HepG2 (cell line): ENCODE results near the gene IRF2. TPM values are rescaled to one million over a fixed set of nuclear protein-coding genes. Genes with fewer than 3 reads are reported as not detected.

Experiments used
- ATAC-seq: fragments of 200-7000 bp; cut with Tn5 transposase; 3 replicates; pipeline ENCODE4 v1.9.1; 2020; ENCODE audit warnings: mild to moderate bottlenecking, moderate library complexity
- BruUV-seq: library from RNA; stranded (reverse); fragments of 400-500 nt; replicated peaks from 2 replicates; lab custom pipeline; 2021; lab: Mats Ljungman, UMichigan
- CTCF ChIA-PET: fragments of 300-600 bp; formaldehyde crosslinking; extraction: SDS; loops from one replicate; lab custom pipeline; 2021; ENCODE audit warnings: low total read pairs, inconsistent platforms, low intra/inter-chr PET ratio; lab: Yijun Ruan, JAX
- POLR2A ChIA-PET: fragments of 350-600 bp; sonication (Branson Sonifier 250); formaldehyde crosslinking; loops from one replicate; lab custom pipeline; 2020; ENCODE audit warnings: antibody characterized with exemption, inconsistent platforms; lab: Yijun Ruan, JAX
- DNase-seq: peaks from one replicate; pipeline ENCODE4 v3.0.0-alpha.2; 2015; ENCODE audit warnings: low spot score
- FAIRE-seq: peaks from 3 replicates; lab custom pipeline; 2011; peaks lifted over from hg19 to GRCh38; lab: Jason Lieb, UNC
- H2AFZ ChIP-seq: one replicate; pipeline ENCODE4 v1.6.1; 2011; ENCODE audit warnings: low read length, inconsistent platforms
- H3K27ac ChIP-seq: fragments of 300-600 bp; 3 replicates; pipeline ENCODE4 v1.8.0; 2011; ENCODE audit warnings: mixed run types, mild to moderate bottlenecking, mixed read lengths, low read length, inconsistent platforms; ENCODE audit not compliant: insufficient read depth; ENCODE audit errors: extremely low read length
- H3K27me3 ChIP-seq, 2 experiments: fragments of 200-600 bp in 1 of 2; 2 replicates in 1 of 2; 3 replicates in 1 of 2; pipeline versions ENCODE4 v1.6.0 to v1.8.0; 2011; ENCODE audit warnings: low read length in 2 of 2, mild to moderate bottlenecking in 2 of 2, moderate library complexity in 2 of 2, inconsistent platforms in 1 of 2; ENCODE audit not compliant: insufficient read depth in 2 of 2, control insufficient read depth in 1 of 2
- H3K36me3 ChIP-seq, 2 experiments: fragments of 200-600 bp in 1 of 2; replicated peaks in 1 of 2; 2 replicates in 1 of 2; 3 replicates in 1 of 2; pipeline versions ENCODE4 v1.5.1 to v1.8.0; 2011; ENCODE audit warnings: low read length in 2 of 2, inconsistent platforms in 1 of 2; ENCODE audit not compliant: insufficient read depth in 2 of 2, control insufficient read depth in 1 of 2
- H3K4me1 ChIP-seq: 2 replicates; pipeline ENCODE4 v1.5.1; 2012; ENCODE audit warnings: low read length, inconsistent platforms; ENCODE audit not compliant: insufficient read depth
- H3K4me2 ChIP-seq: 2 replicates; pipeline ENCODE4 v1.6.0; 2011; ENCODE audit warnings: low read depth, low read length, inconsistent platforms
- H3K4me3 ChIP-seq, 3 experiments: fragments of 200-600 bp in 1 of 3; sonication (generic), shearing (Covaris generic) in 1 of 3; replicated peaks in 1 of 3; 2 replicates each; pipeline ENCODE4 v1.5.1; 2011 to 2016; ENCODE audit warnings: low read length in 3 of 3, inconsistent platforms in 2 of 3, low read depth in 2 of 3, mild to moderate bottlenecking in 2 of 3, control low read depth in 1 of 3, mixed read lengths in 1 of 3; ENCODE audit not compliant: insufficient read depth in 1 of 3
- H3K79me2 ChIP-seq: one replicate; pipeline ENCODE4 v1.6.1; 2011; ENCODE audit warnings: low read length, inconsistent platforms; ENCODE audit not compliant: insufficient read depth
- H3K9ac ChIP-seq: 2 replicates; pipeline ENCODE4 v1.6.0; 2011; ENCODE audit warnings: mild to moderate bottlenecking, low read depth, low read length, inconsistent platforms; ENCODE audit not compliant: insufficient read depth
- H3K9me3 ChIP-seq: 2 replicates; pipeline ENCODE4 v1.5.1; 2012; ENCODE audit warnings: mild to moderate bottlenecking, low read length
- H4K20me1 ChIP-seq: 2 replicates; pipeline ENCODE4 v1.6.0; 2011; ENCODE audit warnings: inconsistent platforms, mild to moderate bottlenecking, low read length, moderate library complexity; ENCODE audit not compliant: insufficient read depth
- ELF4 ChIP-seq: sonication (generic); formaldehyde crosslinking; IDR thresholded peaks from 2 replicates; pipeline ENCODE4 v1.5.0; 2020; ENCODE audit warnings: missing genetic modification reagents, mild to moderate bottlenecking, moderate library complexity, borderline replicate concordance
- SNAPC4 ChIP-seq: sonication (generic); formaldehyde crosslinking; IDR thresholded peaks from 2 replicates; pipeline ENCODE4 v1.4.0; 2020; ENCODE audit warnings: mild to moderate bottlenecking, missing genetic modification reagents
- U2AF1 ChIP-seq: fragments of 200-400 bp; formaldehyde crosslinking; optimal IDR thresholded peaks from 2 replicates; pipeline ENCODE3; 2017; ENCODE audit warnings: mild to moderate bottlenecking, low read depth, low read length
- YEATS2 ChIP-seq: sonication (generic); formaldehyde crosslinking; IDR thresholded peaks from 2 replicates; pipeline ENCODE4 v1.4.0; 2020; ENCODE audit warnings: missing genetic modification reagents, borderline replicate concordance
- ZBED4 ChIP-seq: sonication (generic); formaldehyde crosslinking; IDR thresholded peaks from 2 replicates; pipeline ENCODE4 v1.4.0; 2020; ENCODE audit warnings: missing genetic modification reagents, borderline replicate concordance
- ZFP1 ChIP-seq: IDR thresholded peaks from 2 replicates; pipeline ENCODE4 v1.6.1; 2016
- ZNF12 ChIP-seq: sonication (generic); formaldehyde crosslinking; IDR thresholded peaks from 2 replicates; pipeline ENCODE4 v1.5.0; 2020; ENCODE audit warnings: missing genetic modification reagents
- ZNF3 ChIP-seq: IDR thresholded peaks from 2 replicates; pipeline ENCODE4 v1.7.0; 2017; ENCODE audit warnings: inconsistent platforms
- ZNF766 ChIP-seq: sonication (generic); formaldehyde crosslinking; IDR thresholded peaks from 2 replicates; pipeline ENCODE4 v1.5.0; 2020; ENCODE audit warnings: missing genetic modification reagents, borderline replicate concordance
- WGBS: methylation state at CpG from one replicate; pipeline ENCODE4 v1.1.6; 2017; ENCODE audit warnings: low lambda C conversion rate; 5-methylcytosine and 5-hydroxymethylcytosine counted together
- in situ Hi-C: cut with HindIII; loops from 2 replicates; pipeline ENCODE4 v1.10.0; 2017; ENCODE audit warnings: low pct_unique_long_range_greater_than_20kb; ENCODE audit not compliant: extremely low pct_ligation_motif_present
- intact Hi-C: fragments of 100-400 bp; cut with micrococcal nuclease; formaldehyde crosslinking; loops from one replicate; pipeline ENCODE4 v1.10.0; 2022; ENCODE audit not compliant: unreplicated experiment
- polyA plus RNA-seq, 8 experiments: library from polyadenylated mRNA; depleted of rRNA in 3 of 8; stranded (reverse) in 7 of 8; unstranded in 1 of 8; fragments of >200 nt; fragmentation: Illumina TruSeq in 4 of 8; extraction: Trizol in 4 of 8; gene quantifications; 2 replicates each; pipeline versions ENCODE4 v1.2.1 to v1.2.3, GENCODE V29; 2011 to 2016; ENCODE audit warnings: low read depth in 4 of 8, missing spikeins in 1 of 8, mixed read lengths in 1 of 8; ENCODE audit not compliant: insufficient read depth in 1 of 8
- total RNA-seq, 5 experiments: library from RNA; depleted of rRNA; stranded (reverse); fragments of >200 nt; fragmentation: Illumina TruSeq; extraction: Trizol; gene quantifications; 2 replicates each; pipeline ENCODE4 v1.2.3, GENCODE V29; 2016; ENCODE audit warnings: low read depth in 1 of 5

The IRF2 gene
- total and polyA plus RNA-seq, 2 of the 13 experiments (the other 11 are each of a cell fraction or from before 2014, with no cell fraction given) = 15.5 to 28.8 TPM

GRCh38 chr4:184368731-184369130 lies 105.6 kb downstream of the IRF2 start:
- Histone ChIP-seq H2AFZ (no peak overlapping the region), H3K9ac (no peak overlapping the region), H3K79me2 (no peaks in the 10 kb centered on the region), H3K36me3 (no peaks in the 10 kb centered on the region), H3K9me3 (no peaks in the 10 kb centered on the region), H3K27ac (no peak overlapping the region), H3K27me3 (no peaks in the 10 kb centered on the region), H3K4me3 (no peak overlapping the region), H3K4me1 (peaks cover 35% of the 10 kb centered on the region), H4K20me1 (no peaks in the 10 kb centered on the region), H3K4me2 (no peak overlapping the region)
- POLR2A ChIA-PET = no interaction called here
- DNase-seq (no peak), ATAC-seq (no peak), FAIRE-seq (no peak)
- no peak for TF ChIP-seq ZNF766 (CRISPR knock-in tag)
- peak; percentile 90; the same call in 1 of the 2 replicates for TF ChIP-seq ZNF3 (CRISPR knock-in tag)
- BruUV-seq = no TSS peak
- intact Hi-C loops = no loop called here
- CTCF ChIA-PET = no interaction called here
- in situ Hi-C loops = no loop called here

GRCh38 chr4:184368290-184368689 lies 106.1 kb downstream of the IRF2 start:
- TF ChIP-seq ZNF12 (peak; percentile 70; the same call in 1 of the 2 replicates), ELF4 (CRISPR knock-in tag) (no peak), ZFP1 (CRISPR knock-in tag) (no peak), SNAPC4 (no peak), YEATS2 (CRISPR knock-in tag) (no peak), U2AF1 (no peak), ZBED4 (CRISPR knock-in tag) (no peak)
- Histone ChIP-seq H3K4me3 (no peak overlapping the region), H3K4me2 (no peak overlapping the region), H2AFZ (no peak overlapping the region), H3K27ac (no peak overlapping the region), H3K9me3 (no peaks in the 10 kb centered on the region), H3K79me2 (no peaks in the 10 kb centered on the region), H3K9ac (no peak overlapping the region), H3K27me3 (no peaks in the 10 kb centered on the region), H3K36me3 (no peaks in the 10 kb centered on the region), H3K4me1 (peaks cover 39% of the 10 kb centered on the region), H4K20me1 (no peaks in the 10 kb centered on the region)
- whole genome bisulfite sequencing = 93% methylated on average over 3 of the region's 3 CpGs
- in situ Hi-C loops (no loop called here), intact Hi-C loops (no loop called here)
- POLR2A ChIA-PET = no interaction called here
- ATAC-seq (no peak), DNase-seq (no peak), FAIRE-seq (no peak)
- BruUV-seq = no TSS peak
- CTCF ChIA-PET = no interaction called here
